CD4-positive, alpha-beta T cell treated with Interleukin-1 beta for 1 hour (primary cell): ENCODE results near the gene ADK.
A peak's percentile ranks its signal among the peaks of the same experiment; 100 is the strongest.

ENCODE experiments used
- DNase-seq, 2 donors: peaks; one replicate each; pipeline ENCODE4 v3.0.0-alpha.2; 2020 to 2022

ADK gene

DNA sequence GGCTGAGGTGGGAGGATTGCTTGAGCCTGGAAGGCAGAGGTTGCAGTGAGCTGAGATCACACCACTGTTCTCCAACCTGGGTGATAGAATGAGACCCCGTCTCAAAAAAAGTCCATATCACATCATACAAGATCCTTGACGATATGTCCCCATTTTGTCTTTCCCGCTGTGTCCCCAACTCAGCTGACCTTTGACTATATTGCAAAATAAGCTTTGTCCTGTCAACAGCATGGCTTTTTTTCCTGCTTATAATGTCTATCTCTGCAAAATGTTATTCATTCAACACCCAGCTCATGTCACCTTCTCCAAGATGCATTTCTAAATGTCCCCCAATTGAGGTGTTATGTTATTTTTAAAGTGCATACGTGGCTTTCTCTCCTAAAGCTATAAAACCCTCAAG is 539.4 kb downstream of the ADK start:
- no peak for DNase-seq

DNA sequence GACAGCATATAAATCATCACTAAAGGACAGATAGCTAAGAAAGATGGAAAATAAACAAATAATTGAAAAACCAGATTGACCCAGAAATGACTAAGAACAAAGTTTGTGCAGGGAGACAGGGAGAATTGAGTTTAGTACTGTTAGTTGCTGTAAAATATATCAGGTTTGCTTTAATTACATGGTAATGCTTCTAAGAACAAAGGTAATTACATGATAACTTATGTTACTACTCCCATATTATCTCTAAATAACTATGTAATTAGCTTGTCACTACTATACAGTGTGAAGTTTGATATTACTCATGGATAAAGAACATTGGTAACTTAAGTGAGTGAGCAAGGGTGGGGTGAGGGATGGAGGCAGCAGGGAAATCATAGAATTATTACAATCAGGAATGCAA is 540.1 kb downstream of the ADK start:
- no peak for DNase-seq

DNA sequence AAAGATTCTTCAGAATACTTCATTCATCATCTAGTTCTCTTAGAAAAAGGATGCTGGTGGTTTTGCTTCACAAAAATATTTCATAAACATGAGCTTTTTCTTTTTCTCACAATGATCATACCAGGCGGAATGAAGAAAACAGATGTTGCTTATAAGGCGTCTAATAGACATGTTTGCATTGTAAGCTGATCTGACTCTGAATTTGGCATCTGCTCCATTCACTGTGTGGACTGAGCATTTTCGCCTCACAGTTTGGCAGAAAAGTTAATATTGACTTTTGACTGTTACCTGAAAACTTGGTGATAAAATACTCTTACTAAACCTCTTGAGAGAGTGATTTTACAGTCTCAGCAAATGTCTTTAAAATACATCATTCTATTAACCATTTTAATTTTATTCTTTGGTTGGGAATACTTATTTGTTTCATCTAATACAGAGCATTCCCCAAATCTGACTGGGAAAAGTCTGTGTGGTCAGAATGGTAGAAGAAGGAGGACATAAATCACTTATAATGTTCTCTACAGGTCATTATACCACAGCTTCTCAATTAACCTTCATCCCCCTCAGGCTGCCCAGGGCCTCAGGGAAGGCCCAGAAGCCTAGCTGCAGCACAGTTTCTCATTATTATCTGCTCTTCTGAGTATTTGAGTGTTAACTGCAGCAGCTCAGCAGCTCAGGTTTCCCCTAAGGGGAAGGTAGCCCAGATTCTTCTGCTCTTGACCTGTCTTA is 553.8 kb downstream of the ADK start:
- DNase-seq, result no peak

DNA sequence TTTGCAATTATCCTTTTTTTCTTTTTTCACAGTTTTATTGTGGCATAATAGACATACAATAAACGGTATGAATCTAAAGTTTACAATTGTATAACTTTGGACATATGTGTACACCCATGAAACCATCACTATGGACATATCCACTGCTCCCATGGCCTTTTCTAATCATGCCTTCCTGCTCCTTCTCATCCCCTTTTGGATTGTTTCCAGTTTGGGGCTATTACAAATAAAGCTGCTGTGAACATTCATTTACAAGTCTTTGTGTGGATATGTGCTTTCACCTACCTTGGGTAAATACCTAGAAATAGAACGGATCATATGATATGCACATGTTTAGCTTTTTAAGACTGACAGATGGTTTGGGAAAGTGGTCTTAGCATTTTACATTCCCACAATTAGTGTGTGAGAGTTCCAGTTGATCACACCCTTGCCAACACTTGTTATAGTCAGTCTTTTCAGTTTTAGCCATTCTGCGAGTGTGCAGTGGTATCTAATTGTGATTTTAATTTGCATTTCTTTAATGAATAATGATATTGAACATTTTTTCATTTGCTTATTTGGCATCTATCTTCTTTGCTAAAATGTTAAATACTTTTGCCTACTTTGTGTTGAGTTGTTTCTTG is 554.4 kb downstream of the ADK start:
- no peak for DNase-seq

DNA sequence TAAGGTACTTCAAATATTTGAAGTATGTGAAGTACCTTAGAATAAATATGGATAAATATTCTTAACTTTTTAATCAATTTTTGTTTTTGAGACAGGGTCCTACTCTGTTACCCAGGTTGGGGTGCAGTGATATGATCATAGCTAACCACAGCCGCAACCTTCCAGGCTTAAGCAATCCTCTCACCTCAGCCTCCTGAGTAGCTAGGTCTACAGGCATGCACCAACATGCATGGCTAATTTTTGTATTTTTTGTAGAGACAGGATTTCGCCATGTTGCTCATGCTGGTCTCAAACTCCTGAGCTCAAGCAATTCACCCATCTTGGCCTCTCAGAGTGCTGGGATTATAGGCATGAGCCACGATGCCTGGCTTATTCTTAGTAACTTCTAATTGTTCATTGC is 555.9 kb downstream of the ADK start:
- DNase-seq, result no peak

DNA sequence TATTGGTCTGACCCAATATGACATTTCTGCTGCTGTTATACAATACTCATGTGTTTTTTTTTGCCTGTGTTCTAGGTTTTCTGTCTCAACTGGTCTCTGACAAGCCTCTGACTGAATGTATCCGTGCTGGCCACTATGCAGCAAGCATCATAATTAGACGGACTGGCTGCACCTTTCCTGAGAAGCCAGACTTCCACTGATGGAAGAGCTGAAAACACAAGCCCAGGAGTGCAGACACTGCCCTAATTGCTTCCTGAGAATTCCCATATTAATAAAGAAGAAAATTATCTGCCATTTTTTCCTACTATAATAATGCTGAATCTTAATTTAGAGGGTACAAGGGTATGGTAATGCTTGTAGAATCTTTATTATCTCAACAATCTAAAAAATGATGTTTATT is 557.2 kb downstream of the ADK start:
- DNase-seq, result no peak

DNA sequence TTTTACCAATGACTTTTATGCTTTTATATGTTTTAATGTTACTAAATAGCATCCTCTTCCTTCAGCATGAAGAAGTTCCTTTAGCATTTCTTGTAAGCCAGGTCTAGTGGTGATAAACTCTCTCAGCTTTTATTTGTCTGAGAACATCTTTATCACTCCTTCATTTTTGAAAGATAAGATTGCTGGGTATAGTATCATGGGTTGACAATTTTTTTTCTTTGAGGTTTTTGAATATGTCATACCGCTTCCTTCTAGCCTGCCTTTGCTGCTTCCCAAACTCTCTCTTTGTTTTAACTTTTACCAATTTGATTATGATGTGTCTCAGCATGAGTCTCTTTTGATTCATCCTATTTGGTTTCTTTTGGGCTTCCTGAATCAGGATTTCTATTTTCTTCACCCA is 567.2 kb downstream of the ADK start:
- no peak for DNase-seq

DNA sequence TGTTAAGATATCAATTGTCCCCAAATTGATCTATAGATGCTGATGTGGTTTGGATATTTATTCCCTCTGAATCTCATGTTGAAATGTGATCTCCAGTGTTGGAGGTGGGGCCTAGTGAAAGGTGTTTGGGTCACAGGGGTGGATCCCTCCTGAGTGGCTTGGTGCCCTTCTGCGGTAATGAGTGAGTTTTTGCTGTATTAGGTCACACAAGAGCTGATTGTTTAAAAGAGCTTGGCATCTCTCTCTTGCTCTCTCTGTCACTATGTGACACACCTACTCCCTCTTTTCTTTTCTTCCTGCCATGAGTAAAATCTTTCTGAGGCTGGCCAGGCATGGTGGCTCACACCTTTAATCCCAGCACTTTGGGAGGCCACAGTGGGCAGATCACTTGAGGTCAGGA is 577.2 kb downstream of the ADK start:
- DNase-seq, result no peak

DNA sequence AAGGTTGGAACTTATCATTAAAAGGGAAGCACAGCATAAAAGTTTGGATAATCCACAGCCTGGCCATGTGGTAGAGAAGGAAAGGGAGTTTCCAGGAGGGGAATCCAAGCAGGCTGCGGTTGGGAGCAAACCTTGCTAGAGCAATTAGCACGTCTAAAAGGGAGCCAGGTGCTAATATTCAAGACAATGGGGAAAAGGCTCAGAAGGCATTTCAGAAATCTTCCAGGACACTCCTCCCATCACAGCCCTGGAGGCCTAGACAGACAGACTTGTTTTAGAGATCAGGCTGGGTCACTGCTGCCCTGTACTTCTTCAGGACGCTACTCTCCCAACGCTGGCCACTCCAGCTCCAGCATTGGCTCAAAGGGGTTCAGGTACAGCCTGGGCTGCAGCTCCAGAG is 579.2 kb downstream of the ADK start:
- no peak for DNase-seq

DNA sequence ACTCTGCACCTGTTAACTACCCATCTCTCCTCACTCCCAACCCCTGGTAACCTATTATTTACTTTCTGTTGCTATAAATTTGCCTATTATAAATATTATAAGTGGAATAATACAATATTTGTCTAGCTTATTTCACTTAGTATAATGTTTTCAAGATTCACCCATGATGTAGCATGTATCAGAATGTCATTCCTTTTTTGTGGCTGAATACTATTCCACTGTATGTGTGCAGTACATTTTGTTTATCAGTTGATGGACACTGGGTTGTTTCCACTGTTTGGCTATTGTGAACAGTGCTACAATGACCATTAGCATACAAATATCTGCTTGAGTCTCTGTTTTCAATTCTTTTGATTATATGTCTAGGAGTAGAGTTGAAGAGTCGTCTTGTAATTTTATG is 582.6 kb downstream of the ADK start:
- DNase-seq, result no peak

DNA sequence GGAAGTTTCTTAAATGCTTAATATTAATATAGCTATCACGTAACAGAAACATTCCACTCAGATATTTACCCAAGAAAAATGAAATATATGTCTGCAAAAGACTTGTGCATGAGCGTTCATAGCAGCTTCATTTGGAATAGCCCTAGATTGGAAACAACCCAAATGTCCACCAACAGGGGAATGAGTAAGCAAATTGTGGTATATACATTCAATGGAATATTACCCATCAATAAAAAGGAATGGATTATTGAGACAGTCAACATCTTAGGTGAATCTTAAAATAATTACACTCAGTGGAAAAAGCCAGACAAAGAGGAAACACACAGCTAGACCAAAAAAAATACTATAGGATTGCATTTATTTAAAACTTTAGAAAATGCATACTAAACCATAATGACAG is 585.0 kb downstream of the ADK start:
- no peak for DNase-seq

DNA sequence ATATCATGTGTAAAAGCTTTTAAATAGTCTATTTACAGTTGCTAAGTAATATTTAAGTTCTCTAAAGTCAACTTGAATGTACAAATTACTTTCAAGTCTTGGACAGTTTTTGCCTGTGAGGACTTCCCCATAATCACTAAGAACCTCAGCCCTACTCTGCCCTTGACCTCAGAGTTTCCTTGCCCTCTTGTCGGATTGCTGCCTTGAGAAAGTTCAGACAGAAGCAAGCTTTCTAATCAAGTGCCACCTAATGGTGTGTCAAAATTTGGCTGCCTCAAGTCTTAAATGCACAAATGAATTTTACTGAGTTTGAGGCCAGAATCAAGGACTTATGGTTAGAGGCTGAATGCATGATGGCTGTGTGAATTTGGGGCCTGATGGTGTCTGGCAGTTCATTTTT is 587.0 kb downstream of the ADK start:
- no peak for DNase-seq

DNA sequence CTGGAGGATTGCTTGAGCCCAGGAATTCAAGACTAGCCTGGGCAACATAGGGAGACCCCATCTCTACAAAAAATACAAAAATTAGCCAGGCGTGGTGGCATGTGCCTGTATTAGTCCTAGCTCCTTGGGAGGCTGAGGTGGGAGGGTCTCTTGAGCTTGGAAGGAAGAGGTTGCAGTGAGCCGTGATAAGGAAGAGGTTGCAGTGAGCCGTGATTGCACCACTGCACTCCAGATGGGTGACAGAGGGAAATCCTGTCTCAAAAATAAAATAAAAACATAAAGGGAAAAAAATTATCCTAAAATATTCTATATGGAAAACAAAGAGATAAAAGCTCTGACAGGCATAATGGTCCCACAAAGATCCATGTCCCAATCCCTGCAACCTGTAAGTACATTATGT is 587.5 kb downstream of the ADK start:
- DNase-seq, result no peak

DNA sequence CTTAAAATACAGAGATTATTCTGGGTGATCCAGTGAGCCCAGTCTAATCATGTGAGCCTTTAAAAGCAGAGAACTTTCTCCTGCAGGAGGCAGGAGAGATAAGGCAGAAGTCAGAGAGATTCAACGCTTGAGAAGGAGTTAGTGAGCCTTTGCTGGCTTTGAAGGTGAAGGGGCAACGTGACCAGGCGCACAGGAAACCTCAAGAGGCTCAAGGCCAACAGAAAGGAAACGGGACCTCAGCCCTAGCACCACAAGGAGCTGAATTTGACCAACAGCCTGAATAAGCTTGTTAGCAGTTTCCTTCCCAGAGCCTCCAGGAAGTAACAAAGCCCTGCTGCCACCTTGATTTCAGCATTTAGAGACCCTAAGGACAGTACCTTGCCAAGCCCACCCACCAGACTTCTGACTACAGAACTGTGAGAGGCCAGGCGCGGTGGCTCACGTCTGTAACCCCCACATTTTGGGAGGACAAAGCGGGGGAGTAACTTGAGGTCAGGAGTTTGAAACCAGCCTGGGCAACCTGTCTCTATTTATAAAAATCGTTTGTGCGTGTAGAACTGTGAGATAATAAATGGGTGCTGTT is 588.1 kb downstream of the ADK start:
- DNase-seq, result peak; percentile 33 to 45

DNA sequence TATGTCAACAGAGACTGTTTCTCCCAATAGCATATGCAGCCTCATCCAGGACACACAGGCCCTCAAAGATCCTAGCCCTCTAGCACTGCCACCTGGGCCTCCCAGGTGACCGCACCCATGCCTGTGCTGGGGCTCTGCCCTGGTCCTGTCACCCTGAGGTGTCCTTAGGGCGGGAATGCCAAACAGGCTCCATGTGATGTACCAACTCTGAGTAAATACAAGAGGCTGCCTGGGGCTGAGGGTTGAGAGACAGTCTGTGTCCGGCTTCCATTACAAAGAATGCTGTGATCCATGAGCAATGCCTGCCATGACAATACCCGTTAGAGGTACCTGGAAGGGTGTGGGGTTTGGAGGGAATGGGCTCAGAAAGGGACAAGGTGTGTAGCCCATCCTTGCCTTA is 592.4 kb downstream of the ADK start:
- no peak for DNase-seq

DNA sequence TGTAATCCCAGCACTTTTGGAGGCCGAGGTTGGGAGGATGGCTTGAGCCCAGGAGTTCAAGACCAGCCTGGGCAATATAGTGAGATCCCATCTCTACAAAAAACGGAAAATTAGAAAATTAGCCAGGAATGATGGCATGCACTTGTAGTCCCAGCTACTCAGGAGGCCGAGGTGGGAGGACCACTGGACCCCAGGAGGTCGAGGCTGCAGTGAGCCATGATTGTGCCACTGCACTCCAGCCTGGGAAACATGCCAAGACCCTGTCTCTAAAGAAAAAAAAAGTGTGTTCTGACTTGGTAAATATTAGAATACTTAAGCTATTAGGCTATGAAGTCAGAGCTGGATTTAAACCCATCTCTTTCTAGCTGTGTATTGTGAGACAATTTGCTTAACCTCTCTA is 594.4 kb downstream of the ADK start:
- no peak for DNase-seq

DNA sequence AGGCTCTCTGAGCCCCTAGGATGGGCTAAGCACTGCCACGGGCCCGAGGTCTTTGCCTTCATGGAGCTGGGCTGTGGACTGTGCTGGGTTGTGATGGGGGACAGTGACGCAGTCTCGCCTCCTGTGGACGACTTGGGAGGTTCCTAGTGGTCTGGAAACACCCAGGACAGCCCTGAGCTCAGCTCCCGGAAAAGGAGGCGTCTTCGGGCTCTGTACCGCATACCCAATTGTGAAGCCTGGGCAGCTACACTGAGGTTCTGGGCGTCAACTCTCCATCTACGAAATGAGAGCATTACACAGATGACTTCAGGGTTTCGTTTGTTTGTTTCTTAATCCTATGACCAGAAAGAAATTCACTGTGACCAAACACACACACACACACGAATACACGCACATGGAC is 595.8 kb downstream of the ADK start:
- no peak for DNase-seq

DNA sequence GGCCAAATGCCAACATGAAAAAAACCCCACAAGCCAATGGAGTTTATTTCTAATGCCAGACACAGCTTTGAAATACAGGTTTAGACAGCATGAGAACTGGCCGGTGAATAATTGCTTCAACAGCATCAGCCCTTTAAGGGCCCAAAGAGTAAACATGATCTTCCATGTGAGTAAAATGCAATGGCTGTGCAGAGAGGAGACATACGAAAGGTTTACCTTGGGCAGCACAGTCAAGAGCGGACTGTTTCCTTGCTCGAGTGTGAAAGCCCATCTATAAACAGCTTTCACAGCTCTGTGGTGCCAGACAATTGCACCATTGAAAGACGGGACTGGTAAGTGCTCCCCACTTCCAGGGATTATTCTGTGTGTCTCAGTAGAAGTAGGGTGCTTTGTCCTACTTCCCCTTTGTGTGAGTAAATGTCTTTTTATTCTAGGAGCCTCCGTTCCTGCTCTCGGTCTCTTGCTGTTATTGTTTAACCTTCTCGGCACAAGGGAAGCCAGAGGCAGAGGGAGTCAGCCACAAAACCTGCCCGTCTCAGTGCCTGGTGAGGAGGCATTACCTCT is 597.5 kb downstream of the ADK start:
- DNase-seq, result no peak

DNA sequence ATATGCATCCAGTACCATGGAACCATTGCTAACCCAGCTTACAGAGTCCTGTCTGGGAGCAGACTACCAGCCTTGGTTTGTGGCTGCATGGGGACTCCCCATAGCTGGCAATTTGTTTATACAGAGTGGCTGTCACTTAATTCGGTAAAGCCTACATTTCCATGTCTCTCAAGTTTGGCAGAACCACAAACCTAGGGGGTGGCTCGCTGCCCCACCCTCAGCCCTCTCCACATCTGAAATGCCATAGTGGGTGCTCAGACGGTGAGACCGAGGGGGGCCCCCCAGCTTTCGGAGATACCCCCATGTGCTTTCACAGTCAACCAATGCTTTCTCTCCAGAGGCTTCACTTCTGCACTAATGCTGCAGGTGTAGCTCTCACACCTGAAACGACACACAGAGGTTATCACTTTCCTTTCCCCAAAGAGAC is 599.8 kb downstream of the ADK start:
- DNase-seq, result peak in 1 of 2 donors; percentile 11

DNA sequence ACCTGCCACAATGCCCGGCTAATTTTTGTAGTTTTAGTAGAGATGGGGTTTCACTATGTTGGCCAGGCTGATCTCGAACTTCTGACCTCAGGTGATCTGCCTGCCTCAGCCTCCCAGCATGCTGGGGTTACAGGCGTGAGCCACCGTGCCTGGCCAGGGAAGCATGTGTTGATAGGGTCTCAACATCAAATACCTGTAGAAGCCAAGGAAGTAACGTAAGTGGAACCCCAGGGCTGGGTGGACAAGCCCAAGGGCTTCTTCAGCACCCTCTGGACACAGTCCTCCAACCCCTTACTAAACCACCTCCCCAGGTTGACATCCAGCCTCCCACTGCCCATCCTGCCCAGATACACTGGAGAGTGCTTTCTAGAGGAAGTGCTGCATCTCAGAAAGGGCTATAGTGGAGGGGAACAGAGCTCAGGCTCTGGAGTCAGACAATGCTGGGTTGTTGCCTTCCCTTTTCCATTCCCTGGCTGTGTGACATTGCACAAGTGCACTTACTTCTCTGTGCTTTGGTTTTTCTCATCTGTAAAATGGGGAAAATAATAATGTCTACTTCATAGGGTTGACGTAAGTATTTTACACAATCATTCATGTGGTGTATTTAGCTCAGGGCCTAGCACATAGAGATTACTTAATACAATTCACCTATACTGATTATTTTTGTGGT is 601.5 kb downstream of the ADK start:
- no peak for DNase-seq

DNA sequence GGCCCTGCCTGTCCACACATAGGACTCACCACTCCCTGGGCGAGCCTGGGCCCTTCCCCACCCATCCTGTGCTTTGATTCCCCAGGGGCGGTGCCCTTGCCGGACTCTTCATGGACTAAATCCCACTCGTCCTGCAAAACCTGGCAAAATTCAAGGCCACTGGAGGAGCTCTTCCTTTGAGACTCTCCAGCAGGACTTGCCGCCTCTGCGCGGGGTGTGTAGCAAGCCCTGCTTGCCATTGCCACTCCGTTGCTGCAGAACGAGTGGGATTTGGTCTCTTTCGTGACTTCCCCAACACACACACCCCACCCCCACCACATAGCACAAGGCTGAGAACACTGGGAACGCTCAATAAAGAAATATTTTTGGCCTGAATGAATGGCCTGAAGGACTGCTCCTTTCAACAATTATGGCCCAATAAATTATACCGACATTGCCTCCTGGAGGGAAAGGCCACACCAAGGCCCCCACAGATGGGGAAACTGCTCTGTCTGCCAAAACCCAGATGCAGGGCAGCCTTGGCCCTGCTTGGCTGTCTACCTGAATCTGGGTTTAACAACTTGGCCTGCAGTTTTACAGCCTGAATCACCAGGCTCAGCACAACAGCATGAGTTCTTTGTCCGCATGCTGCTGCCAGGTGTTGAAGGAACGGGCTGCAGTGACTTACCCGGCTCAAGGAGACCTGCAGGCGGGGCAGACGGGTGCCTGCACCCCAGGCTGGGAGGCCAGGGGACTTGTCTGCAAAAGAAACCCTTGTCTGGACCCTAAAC is 602.6 kb downstream of the ADK start:
- no peak for DNase-seq

DNA sequence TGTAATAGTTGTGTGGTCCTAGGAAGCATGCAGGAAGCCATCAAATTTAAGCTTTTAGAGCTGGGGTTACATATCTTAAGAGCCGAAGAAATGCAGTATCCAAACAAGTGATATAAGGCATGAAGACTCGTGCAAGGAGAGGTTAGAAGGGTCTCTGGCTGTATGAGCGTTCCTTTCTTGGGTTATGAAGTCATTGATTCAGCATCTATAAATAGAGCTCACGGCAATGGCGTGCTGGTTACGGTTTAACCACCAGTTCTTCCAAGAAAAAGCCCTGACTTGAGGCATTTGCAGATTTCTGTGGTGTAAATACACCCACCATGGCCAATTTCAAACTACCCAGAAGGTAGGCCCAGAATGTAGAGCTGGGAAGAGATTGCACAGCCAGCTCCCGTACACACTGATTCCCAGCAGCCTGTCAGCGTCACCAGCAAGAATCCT is 603.4 kb downstream of the ADK start:
- DNase-seq, result no peak

DNA sequence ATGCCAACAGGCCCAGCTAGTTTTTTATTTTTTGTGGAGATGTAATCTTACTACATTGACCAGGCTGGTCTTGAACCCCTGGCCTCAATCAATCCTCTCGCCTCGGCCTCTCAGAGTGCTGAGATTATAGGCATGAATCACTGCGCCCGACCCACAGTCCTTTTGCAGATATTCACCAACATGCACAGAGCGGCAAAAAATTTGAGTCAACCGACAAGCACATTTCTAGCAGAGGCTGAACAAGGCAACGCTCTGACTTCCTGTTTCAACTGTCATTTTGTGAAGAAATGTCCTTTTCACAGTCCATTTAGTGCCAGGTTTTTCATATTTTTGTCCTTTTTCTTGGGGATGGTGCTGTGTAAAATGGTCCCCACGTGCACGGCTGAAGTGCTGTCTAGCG is 604.3 kb downstream of the ADK start:
- DNase-seq, result no peak
